Vagina (tissue), 2 donors: ENCODE data around the gene STK40. TPM values are rescaled to one million over a fixed set of nuclear protein-coding genes. Genes with fewer than 3 reads are reported as not detected.
A peak's percentile ranks its signal among the peaks of the same experiment; 100 is the strongest.

ENCODE experiments used
- DNase-seq, 2 donors: peaks; one replicate each; pipeline ENCODE4 v3.0.0-alpha.2; 2017; ENCODE audit errors: extremely low spot score in 2 of 2
- H3K27ac ChIP-seq: fragments of 200-600 bp; sonication (generic); one replicate; pipeline ENCODE4 v1.5.1; 2019
- H3K27me3 ChIP-seq: fragments of 200-600 bp; sonication (generic); one replicate; pipeline ENCODE4 v1.5.1; 2019
- H3K36me3 ChIP-seq, 2 donors: fragments of 200-600 bp; sonication (generic); one replicate each; pipeline ENCODE4 v1.5.1; 2017 to 2019
- H3K4me1 ChIP-seq: fragments of 200-600 bp; sonication (generic); one replicate; pipeline ENCODE4 v1.5.1; 2019
- H3K4me3 ChIP-seq, 2 donors: fragments of 200-600 bp; sonication (generic); 1 replicate in 1 of 2; 2 replicates in 1 of 2; pipeline ENCODE4 v1.5.1; 2016 to 2019
- H3K9me3 ChIP-seq: fragments of 200-600 bp; sonication (generic); one replicate; pipeline ENCODE4 v1.5.1; 2019
- POLR2A ChIP-seq, 2 donors: fragments of 450-650 bp; IDR thresholded peaks; one replicate each; pipeline ENCODE4 v1.6.1; 2017; ENCODE audit warnings: antibody characterized with exemption in 2 of 2, mild to moderate bottlenecking in 2 of 2, moderate library complexity in 2 of 2
- POLR2AphosphoS5 ChIP-seq, 2 donors: sonication (generic); formaldehyde crosslinking; IDR thresholded peaks; one replicate each; pipeline ENCODE4 v1.9.0; 2017; ENCODE audit warnings: antibody characterized with exemption in 2 of 2, mild to moderate bottlenecking in 2 of 2, low read depth in 1 of 2; ENCODE audit not compliant: insufficient read depth in 1 of 2
- intact Hi-C: fragments of 100-400 bp; cut with DNase I; formaldehyde crosslinking; loops from one replicate; pipeline ENCODE4 v1.15.1; 2023
- total RNA-seq: library from RNA; depleted of rRNA; stranded (reverse); fragments of >200 nt; gene quantifications from one replicate; pipeline ENCODE4 v1.2.3, GENCODE V29; 2016
- TF ChIP-seq, protein P1 (sequence below), 3 experiments: fragments of 450-650 bp in 2 of 3; fragments of 200-600 bp in 1 of 3; sonication (generic) in 1 of 3; IDR thresholded peaks; one replicate each; pipeline ENCODE4 v1.5.1; 2017 to 2019; ENCODE audit warnings: antibody characterized with exemption in 3 of 3, mild to moderate bottlenecking in 2 of 3, moderate library complexity in 2 of 3

The STK40 gene
- total RNA-seq, 1 donor from 2014 or later = 35.4 TPM

DNA sequence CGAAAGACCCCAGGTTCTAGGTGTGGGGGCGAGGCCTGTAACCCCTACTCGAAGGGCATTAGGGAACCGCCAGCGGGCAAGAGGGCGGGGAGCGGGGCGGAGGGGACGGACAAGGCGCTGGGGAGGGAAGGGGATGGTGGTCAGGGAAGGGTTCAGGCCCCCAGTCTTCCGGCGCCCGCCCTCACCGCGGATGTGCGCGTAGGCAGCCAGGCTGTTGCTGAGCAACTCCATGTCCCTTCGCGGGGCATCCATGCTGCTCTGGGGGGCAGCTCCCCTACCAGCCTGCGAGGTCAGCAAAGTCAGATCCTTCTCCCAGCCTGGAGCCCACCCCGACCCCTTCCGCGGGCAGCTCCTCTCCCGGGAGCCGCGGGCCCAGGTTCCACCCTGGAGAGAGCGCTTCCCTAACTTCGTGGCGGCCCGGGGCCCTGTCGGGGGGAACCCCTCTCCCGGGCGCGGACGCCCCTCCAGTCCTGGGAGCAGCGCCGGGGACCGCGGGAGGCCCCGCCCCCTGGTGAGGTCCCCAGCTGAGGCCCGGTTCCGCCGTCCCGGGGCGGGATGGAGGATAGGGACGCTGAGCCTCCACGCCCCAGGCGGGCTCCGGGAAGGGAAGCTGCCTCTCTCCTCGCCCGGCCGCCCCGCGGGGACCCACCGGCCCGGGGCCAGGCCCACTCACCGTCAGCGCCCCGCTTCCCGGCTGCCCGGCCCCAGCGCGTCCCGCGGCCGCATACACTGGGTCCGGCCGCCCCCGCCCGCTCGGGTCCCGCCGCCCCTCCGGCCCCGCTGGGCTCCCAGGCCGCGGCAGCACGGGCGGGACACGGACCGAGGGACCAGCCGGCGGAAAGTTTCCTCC lies 62.7 kb downstream of the STK40 start:
- peak overlapping the region; percentile 96 for H3K27ac ChIP-seq
- H3K36me3 ChIP-seq = no peaks in the 10 kb centered on the region
- intact Hi-C loops = no loop called here
- TF ChIP-seq POLR2A (IDR thresholded peaks at IDR 0.05) = peak in 1 of 2 donors; percentile 39
- TF ChIP-seq POLR2AphosphoS5 (IDR thresholded peaks at IDR 0.05; ENCODE audit: insufficient read depth in 1 of 2, low read depth in 1 of 2) = peak in 1 of 2 donors; percentile 62
- TF ChIP-seq, protein P1, sequence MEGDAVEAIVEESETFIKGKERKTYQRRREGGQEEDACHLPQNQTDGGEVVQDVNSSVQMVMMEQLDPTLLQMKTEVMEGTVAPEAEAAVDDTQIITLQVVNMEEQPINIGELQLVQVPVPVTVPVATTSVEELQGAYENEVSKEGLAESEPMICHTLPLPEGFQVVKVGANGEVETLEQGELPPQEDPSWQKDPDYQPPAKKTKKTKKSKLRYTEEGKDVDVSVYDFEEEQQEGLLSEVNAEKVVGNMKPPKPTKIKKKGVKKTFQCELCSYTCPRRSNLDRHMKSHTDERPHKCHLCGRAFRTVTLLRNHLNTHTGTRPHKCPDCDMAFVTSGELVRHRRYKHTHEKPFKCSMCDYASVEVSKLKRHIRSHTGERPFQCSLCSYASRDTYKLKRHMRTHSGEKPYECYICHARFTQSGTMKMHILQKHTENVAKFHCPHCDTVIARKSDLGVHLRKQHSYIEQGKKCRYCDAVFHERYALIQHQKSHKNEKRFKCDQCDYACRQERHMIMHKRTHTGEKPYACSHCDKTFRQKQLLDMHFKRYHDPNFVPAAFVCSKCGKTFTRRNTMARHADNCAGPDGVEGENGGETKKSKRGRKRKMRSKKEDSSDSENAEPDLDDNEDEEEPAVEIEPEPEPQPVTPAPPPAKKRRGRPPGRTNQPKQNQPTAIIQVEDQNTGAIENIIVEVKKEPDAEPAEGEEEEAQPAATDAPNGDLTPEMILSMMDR (IDR thresholded peaks at IDR 0.05) = no peak
- peaks cover 48% of the 10 kb centered on the region for H3K4me1 ChIP-seq
- no peaks in the 10 kb centered on the region for H3K27me3 ChIP-seq
- H3K9me3 ChIP-seq = no peaks in the 10 kb centered on the region
- DNase-seq = no peak
- H3K4me3 ChIP-seq = peak overlapping the region; percentile 77 to 86

DNA sequence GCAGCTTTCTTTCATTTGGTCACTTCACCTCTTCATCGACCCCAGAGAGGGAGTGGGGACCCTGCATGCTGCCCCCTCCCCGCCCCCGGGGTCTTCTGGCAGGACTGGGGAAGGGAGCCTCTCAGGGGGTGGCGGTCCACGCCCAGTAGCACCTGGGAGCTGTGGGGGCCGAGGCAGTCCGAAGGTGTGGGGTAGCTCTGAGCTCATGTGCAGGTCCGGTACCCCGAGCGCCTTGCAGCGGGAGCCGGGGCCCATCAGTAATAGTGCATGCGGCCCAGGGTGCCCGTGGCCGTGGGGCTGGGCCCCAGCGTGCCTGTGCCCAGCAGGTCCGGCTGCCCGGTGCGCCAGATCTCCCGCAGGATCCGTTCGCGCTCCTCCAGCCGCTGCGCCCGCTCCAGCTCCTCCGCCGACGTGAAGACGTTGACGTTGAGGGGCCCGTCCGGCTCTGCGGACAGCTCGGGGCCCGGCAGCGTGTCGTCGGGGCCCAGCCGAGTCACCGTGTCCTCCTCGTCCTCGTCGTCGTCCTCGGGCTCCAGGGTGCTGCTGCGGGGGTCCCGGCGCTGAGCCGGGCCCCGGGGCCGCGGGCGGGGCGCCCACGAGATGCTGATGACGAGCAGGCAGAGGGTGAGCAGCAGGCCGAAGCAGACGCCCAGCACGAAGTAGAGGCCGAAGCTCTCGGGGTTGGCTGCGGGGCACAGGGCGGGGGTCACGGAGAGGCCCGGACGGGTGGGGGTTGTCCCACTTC lies 63.5 kb downstream of the STK40 start:
- H3K4me1 ChIP-seq = peaks cover 48% of the 10 kb centered on the region
- intact Hi-C loops = no loop called here
- H3K27ac ChIP-seq = peak overlapping the region; percentile 96
- H3K9me3 ChIP-seq = no peaks in the 10 kb centered on the region
- TF ChIP-seq POLR2A (IDR thresholded peaks at IDR 0.05) (no peak), POLR2AphosphoS5 (IDR thresholded peaks at IDR 0.05; ENCODE audit: insufficient read depth in 1 of 2, low read depth in 1 of 2) (no peak)
- TF ChIP-seq, protein P1 (IDR thresholded peaks at IDR 0.05) = no peak
- peak overlapping the region; percentile 77 to 86 for H3K4me3 ChIP-seq
- DNase-seq = no peak
- no peaks in the 10 kb centered on the region for H3K27me3 ChIP-seq
- H3K36me3 ChIP-seq = no peaks in the 10 kb centered on the region

DNA sequence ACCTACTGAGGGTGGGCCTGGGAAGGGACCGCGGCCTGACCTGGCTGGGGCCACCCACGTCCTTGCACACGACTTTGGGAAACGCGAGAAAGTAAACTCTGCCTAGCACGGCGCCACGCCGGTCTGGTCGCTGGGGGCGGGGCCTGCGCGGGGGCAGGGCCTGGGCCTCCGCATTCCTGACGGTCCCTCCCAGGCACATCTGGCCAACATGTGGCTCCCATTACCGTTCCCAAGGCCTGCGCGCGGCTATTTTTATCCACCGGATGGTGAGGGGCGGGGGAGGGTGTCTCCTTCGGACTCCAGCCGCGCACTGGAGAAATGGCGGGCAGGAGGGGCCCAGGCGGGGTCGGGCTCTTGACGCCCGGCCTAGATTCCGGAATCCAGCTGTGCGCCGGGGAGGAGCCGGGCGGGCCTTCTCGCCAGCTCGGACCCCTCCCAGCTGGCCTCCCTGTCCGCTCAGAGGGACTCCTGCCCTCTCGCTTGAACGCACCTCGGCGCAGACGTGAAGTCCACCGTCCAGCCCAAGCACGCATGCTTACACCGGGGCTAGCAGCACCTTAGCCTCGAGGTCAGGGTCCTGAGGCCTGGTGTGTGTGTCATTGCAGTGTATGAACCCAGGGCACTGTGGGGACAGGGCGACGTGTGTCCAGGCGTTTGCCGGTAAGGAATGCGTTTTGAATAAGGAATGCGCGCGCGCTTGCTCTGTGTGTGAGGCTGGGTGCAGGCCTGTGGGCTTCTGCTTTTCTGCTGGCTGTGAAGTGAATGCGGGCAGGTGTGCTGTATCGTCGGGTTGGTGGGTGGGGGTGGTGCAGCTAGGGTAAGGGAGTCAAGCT lies 64.4 kb downstream of the STK40 start:
- Histone ChIP-seq H3K36me3 (no peaks in the 10 kb centered on the region), H3K4me1 (peaks cover 48% of the 10 kb centered on the region), H3K9me3 (no peaks in the 10 kb centered on the region), H3K4me3 (peak overlapping the region; percentile 77 to 86), H3K27ac (peak overlapping the region; percentile 96), H3K27me3 (no peaks in the 10 kb centered on the region)
- intact Hi-C loops = no loop called here
- TF ChIP-seq POLR2AphosphoS5 (IDR thresholded peaks at IDR 0.05; ENCODE audit: insufficient read depth in 1 of 2, low read depth in 1 of 2) = peak; percentile 42 to 90
- TF ChIP-seq, protein P1 (IDR thresholded peaks at IDR 0.05) = no peak
- no peak for DNase-seq

DNA sequence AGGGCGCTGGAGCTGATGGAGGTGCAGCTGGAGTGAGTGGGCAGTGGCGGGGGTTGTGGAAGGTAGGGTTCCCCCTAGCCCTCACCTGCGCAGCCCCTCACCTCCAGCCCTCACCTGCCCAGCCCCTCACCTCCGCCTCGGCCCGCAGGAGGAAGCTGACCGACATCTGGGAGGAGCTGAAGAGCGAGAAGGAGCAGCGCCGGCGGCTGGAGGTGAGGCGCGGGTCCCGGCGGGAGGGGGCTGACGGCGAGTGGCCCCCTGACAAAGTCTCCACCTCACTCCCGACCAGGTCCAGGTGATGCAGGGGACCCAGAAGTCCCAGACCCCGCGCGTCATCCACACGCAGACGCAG lies 65.0 kb downstream of the STK40 start:
- Histone ChIP-seq H3K36me3 (no peaks in the 10 kb centered on the region), H3K9me3 (no peaks in the 10 kb centered on the region), H3K27ac (peak overlapping the region; percentile 96), H3K27me3 (no peaks in the 10 kb centered on the region), H3K4me1 (peaks cover 46% of the 10 kb centered on the region), H3K4me3 (peak overlapping the region; percentile 77 to 86)
- DNase-seq = no peak
- no peak for TF ChIP-seq POLR2AphosphoS5 (IDR thresholded peaks at IDR 0.05; ENCODE audit: insufficient read depth in 1 of 2, low read depth in 1 of 2)
- TF ChIP-seq, protein P1 (IDR thresholded peaks at IDR 0.05) = no peak
- TF ChIP-seq POLR2A (IDR thresholded peaks at IDR 0.05) = no peak
- intact Hi-C loops = no loop called here
